Measurements from ENCODE around the gene PBX3.

The PBX3 gene

GRCh38 chr9:125985142-125985997 lies 238.2 kb downstream of the PBX3 start:
- DNase-seq: no peak

- DNase-seq: no peak
These were observed 239.0 kb downstream of the PBX3 start for GRCh38 chr9:125985998-125986655.

GRCh38 chr9:125986966-125987365 lies 239.8 kb downstream of the PBX3 start:
- no peak for DNase-seq

- no peak for DNase-seq
These were observed 240.2 kb downstream of the PBX3 start for GRCh38 chr9:125987420-125987819.

GRCh38 chr9:125988479-125989050 lies 241.4 kb downstream of the PBX3 start:
- DNase-seq: no peak

- DNase-seq: no peak
These were observed 241.9 kb downstream of the PBX3 start for GRCh38 chr9:125989090-125989501.

- DNase-seq: no peak
These were observed 242.5 kb downstream of the PBX3 start for GRCh38 chr9:125989524-125990180.

GRCh38 chr9:125990186-125990792 lies 243.1 kb downstream of the PBX3 start:
- no peak for DNase-seq

- no peak for DNase-seq
These were observed 243.6 kb downstream of the PBX3 start for GRCh38 chr9:125990793-125991220.

GRCh38 chr9:125991886-125992529 lies 244.8 kb downstream of the PBX3 start:
- no peak for DNase-seq

GRCh38 chr9:125992557-125992956 lies 245.4 kb downstream of the PBX3 start:
- no peak for DNase-seq

- DNase-seq: no peak
These were observed 246.3 kb downstream of the PBX3 start for GRCh38 chr9:125993466-125993865.

GRCh38 chr9:125994066-125994943 lies 247.1 kb downstream of the PBX3 start:
- DNase-seq: no peak

- no peak for DNase-seq
These were observed 247.8 kb downstream of the PBX3 start for GRCh38 chr9:125995006-125995405.

GRCh38 chr9:125995706-125996105 lies 248.5 kb downstream of the PBX3 start:
- DNase-seq: no peak

GRCh38 chr9:125996791-125997190 lies 249.6 kb downstream of the PBX3 start:
- DNase-seq: no peak

GRCh38 chr9:125997196-125997823 lies 250.1 kb downstream of the PBX3 start:
- DNase-seq: no peak

GRCh38 chr9:125998837-125999503 lies 251.8 kb downstream of the PBX3 start:
- DNase-seq: no peak

GRCh38 chr9:125999504-125999881 lies 252.3 kb downstream of the PBX3 start:
- no peak for DNase-seq

- DNase-seq: no peak
These were observed 253.1 kb downstream of the PBX3 start for GRCh38 chr9:126000256-126000655.
